Measurements from ENCODE around the gene ARID1B.

ARID1B gene

DNA sequence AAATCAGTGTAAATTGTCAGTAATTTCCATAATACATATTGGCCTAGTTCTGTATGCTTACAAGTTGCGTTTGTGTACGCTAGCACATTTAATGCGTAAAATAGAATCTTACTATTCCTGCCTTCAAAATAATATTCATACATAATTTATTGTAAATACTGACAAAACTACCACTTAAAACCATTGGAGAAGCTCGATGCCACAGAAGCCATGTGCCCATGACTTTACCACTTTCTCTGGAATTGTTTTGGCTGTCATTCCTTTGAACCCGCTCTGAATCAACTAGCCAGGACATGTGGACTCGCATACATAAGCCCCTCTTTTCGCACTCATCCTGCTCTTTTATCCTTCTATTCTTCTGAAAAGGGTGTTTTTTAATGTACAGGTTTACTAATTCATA, 394.6 kb downstream of the ARID1B start:
- DNase-seq: no peak

DNA sequence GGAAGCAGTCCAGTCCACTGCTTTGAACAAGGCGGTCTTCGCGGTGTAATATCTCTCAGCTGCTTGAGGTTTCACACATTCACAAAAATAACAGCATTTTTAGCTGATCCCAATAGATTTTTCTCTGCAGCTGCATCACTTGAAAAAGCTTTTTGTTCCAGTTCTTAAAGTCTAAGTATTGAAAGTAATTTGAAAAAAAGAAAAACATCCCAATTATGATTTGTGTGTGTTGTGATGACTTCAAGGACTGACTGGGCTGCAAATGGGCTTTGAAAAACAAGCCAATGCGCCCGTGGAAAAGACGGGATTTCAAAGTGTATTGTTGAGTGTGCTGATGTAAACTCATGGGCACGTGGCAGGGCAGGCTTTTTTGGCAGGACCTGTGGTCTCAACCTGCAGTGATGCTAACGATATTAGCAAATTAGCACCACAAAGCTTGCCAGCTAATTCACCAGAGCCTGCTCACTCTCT, 395.1 kb downstream of the ARID1B start:
- DNase-seq: peak; percentile 68

DNA sequence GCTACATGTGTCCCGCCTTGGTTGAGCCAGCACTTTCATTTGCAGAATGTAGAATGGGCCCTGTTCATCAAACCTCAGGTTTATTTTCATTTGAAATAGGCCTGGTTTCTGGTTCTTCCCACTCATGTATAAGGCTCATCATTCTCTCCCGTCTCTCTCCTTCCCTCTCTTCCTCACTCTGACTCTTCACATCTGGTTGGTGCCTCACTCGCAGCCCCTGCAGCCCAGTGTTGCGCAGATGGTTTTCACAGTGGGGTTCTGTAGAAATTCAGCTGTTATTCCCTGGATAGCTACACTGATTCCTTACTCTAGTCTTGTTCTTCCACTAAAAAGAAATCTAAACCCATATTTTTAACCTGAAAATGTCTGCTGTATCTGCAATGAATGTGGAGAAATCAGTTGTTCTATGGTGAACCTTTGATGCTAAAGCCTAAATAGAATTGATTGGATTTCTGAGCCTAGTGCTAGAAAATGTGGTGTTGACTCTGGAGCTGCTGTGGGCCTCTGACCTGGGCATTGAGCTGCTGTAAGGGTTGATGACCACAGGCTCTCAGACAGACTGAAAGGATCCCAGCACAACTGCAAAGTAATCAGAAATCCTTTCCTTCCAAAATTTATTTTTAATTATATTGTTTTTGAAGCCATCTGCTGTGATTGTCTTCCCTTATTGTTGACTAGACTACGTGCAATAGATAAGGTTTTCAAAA, 395.8 kb downstream of the ARID1B start:
- DNase-seq: no peak

DNA sequence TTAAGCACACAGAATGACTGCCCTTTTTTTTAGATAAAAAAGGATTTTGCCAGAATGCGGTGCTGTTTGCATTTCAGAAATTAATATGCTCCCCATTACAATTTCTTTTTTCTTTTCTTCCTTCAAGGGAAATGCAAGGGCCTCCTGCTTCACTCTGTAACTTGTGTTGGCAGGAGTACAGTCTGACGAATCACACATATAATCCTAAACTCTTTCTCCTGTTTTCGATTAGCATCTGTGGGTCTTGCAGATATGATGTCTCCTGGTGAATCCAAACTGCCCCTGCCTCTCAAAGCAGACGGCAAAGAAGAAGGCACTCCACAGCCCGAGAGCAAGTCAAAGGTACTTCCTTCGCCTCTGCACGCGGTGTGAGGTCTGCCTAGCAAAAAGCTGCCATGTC, 396.6 kb downstream of the ARID1B start:
- no peak for DNase-seq

DNA sequence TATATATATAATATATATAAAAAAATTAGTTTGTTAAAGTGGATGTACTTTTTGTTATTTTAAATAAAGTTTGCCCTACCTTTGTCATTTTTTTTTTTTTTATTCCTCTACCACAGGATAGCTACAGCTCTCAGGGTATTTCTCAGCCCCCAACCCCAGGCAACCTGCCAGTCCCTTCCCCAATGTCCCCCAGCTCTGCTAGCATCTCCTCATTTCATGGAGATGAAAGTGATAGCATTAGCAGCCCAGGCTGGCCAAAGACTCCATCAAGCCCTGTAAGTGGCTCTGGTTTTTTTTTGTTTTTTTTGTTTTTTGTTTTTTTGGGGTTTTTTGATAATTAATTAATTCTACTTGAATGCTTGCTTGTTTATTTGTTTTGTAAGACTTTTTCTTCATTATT, 397.6 kb downstream of the ARID1B start:
- DNase-seq: no peak

DNA sequence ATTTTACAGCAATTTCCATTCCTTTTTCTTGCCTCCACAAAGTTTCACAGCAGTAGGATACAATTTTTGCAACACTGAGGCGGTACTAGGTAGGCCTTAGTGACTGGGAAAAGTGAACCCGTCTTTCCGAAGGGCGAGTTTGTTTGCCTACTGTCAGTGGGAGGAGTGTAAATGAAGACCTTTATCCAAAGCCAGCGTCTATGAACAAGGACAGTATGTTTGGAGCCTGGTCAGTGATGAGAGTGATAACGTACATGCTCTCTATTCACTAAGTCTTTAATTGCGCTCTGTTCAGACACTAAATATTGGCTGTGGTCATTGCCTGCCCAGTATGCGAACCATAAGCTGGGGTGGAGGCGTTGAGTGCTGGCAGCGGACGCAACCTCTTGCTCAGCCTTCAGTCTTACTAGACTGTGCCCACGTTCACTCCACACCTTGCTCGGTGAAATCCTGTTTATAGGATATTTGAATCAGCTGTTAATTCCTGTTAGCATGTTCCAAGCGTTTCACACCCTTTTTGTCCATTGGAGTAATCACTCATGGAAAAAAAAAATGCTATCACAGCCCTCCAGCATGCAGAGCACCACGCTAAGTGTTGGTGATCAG, 400.7 kb downstream of the ARID1B start:
- no peak for DNase-seq

DNA sequence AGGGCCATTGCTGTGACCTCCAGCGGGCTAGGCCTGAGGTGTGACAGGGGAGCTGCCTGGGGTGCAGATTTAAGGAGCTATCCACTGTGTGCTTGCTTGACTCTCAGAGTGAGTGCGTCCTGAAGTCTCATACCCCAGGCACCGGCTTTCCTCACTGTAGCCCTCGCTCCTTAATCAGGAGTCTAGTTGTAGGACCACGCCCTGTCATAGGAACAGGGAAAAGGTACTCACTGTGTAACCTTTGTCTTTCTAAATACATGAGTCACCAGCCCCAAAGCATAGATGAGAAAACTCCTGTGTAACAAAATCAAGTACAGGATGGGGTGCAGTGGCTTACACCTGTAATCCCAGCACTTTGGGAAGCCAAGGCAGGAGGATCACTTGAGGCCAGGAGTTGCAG, 404.5 kb downstream of the ARID1B start:
- no peak for DNase-seq

DNA sequence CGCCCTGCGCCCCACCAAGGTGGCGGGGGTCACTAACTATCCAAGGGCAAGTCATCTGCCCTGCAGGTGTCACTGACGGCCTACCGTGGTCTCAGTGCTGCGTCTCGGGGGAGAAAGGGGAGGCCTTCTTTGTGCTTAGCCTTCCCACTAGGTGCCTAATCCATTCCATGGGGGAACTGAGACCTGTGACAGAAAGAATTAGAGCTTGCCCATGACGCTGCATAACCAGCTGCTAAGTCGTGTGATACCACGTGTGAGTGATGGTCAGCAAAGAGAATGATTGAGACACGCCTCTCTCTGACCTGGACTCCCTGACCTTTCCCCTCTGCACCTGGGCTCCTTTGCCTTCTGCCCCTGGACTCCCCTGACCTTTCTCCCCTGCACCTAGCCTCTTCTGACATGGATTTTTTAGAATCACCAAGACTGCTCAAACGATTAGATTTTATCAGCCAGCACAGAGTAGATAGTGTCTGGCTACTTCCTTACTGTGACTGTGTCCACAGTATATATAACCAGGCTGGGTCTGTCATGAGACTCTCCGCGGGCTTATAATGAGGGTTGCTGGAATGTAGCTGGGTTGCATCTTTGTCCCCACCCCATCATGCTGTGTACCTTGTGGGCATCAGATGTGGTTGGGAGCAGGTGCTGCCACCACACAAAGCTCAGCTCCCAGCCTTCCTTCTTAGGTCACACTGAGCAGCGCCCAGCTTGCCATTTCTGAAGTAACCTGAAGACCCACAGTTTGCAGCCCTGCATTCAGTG, 405.5 kb downstream of the ARID1B start:
- DNase-seq: no peak

DNA sequence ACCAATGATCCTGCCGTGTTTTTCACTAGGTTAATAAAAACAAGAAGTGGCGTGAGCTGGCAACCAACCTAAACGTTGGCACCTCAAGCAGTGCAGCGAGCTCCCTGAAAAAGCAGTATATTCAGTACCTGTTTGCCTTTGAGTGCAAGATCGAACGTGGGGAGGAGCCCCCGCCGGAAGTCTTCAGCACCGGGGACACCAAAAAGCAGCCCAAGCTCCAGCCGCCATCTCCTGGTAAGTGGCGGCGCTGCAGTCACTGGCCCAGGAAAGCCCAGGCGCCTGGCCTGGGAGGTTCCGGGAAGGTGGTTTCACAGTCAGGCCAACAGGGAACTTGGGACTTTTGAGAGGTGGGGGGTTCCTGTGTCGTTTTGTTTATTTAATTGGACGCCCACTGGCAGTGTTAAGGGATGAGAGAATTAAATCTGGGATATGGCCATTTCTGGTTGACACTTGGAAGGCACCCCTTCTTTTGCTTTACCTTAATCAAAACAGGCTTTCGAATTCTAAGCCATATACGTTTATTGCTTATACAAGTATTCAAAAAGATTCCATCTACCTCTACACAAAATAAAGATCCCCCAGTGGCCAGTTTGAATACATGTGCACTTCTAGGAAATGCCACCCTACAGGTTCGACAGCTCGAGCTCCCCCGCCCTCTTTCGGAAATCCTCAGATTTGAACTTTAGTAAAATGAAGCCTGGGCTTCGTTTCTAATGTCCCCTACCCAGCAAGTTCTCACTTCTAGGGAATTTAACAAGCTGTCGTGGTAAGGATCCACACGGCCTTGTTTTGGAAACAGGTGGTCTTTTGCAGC, 407.2 kb downstream of the ARID1B start:
- peak; percentile 89 for DNase-seq

DNA sequence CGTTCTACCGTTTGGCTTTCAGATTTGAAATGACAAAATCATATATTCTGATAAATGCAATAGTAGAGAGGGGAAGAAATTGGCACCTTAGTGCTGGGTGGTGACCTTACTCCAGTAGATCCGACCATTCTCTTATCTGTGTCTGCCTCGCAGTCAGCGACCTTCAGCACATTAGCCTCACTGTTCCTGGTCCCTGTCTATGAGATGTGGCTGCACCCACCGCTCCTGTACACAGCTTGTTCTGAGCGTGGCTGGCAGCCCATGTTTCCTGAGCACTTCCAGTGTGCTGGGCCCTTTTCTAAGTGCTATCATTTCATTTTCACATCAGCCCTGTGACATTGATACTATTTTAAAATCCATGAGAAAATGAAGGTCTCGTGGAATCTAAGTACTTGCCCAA, 408.0 kb downstream of the ARID1B start:
- no peak for DNase-seq

DNA sequence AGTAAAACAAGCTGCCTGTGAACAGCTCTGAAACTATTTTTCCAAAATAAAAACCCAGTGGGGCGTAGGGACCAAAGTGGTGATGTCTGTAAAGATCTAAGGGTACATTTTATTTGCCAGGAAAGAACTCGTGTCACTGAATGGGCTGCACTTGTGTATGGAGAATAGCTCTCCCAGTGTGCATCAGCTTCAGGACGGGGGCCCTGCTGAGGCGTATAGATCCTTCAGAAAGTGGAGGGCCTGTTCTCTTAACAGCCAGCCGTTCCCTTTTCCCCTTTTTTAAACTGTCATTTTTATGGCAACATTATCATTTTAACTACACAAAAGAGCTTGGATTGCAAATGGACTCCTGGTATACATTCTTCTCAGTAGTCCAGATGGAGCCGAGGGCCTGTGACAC, 408.8 kb downstream of the ARID1B start:
- DNase-seq: no peak

DNA sequence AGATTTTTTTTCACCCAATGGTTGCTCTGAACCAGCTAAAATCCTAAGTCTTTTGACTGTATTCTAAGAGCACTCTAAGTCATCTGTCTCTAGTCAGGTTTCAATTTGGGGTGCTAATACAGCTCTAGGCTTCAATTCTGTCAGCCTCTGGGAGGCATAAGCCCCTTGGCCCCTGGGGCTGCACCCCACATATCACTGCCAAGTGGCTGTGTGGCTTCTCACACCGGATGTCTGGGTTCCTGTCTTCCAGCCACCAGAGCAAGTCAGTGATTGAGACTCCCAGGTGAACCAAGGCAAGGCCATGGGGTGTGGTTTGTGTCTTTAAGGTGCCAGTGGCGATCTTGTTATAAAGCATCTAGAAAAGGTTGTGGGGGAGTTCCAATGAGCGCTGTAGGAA, 409.6 kb downstream of the ARID1B start:
- no peak for DNase-seq

DNA sequence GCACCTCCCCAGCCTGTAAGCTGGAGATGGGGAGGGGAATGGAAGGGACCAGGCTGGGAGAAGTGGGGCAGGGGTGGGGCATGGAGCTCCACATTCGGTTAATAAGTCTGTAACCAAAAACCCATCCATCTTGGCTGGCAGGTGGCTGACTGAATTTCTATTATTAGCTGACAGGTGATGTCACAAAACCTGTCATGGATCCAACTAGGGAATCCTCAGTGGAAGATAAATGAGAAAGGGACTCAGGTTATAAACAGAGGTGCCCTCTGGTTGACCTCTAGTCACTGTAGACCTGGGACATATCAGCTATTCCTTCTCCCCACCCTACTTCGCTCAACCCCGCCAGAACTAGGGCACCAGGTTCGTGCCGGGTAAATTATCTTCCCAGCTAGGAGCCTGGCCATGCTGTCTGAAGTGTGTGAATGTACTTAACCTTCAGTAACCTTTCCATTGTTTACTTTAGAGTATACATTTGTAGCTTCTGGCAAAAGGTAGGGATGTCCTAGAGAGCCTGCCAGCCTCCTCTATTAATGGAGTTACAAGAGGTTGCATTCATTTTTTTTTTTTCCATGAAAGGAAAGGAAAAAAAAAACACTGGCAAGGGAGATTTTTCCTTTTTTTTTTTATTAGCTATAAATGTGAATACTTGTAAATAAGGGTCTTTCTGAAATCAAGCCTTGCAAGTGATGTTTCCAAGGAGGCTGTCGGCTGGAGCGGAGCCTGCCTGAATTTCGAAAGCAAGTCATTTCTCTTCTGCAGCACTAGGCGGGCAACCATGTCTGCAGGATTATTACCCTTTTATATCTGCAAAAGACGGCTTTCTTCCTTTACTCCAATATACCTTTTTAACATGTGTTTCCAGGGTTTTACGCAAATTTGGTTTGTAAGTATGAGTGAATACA, 410.3 kb downstream of the ARID1B start:
- DNase-seq: peak; percentile 92

DNA sequence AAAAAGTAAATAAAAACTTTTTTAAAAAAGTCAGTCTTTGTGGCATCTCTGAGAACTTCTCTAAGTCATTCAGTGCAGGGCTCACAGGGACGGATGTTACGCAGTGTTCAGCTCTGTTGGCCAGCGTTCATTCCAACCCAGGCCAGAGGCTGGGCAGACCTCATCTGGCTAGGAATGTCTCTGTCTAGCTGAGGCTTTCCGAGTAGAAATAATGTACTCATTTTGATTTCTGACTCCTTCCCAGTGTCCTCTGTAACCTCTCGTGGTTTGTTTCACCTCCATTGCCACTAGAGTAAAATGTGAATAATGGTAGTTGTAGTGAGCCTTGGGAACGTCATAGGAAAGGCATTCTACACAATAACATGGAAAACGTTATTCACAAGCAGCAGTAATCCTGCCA, 411.0 kb downstream of the ARID1B start:
- no peak for DNase-seq

DNA sequence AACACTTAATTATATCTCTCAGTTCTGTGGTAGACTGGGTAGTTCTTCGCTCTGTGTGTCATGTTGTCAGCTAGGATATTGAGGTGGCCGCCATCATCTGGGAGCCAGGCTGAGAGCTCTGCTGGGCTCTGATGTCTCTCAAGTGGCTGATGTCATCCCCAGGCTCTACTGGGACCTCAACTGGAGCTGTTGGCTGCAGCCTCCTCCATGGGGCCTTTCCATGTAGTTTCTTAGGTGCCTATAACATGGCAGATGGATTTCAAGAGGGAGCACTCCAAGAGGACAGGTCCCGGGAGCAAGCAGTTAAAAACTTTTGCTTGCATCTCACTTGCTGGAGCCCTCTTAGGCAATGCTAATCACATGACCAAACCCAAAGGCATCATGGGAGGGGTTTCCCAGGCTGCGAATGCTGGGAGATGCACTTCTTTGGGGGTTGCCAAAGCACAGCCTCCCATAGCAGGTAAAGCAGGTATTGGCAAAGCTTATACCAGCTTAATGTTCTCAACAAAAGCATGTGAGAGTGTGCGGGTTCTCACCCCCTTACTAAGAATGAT, 416.3 kb downstream of the ARID1B start:
- no peak for DNase-seq

DNA sequence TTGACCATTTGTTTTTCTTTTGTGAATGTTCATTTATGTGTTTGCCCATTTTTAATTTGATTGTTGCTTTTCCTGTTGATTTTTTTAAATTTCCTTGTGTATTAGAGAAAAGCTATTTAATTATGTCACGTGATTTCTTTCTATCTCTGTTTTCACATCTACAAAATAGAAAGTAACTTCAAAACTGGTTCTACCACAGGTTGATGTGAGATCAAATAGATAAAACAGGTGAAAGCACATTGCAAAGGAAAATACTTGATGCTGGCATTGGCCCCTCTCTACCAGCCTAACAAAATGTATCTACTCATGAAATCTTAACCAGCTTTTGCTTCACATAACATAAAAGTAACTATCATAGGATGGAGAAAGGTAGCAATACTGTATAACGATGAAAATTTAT, 416.9 kb downstream of the ARID1B start:
- no peak for DNase-seq

DNA sequence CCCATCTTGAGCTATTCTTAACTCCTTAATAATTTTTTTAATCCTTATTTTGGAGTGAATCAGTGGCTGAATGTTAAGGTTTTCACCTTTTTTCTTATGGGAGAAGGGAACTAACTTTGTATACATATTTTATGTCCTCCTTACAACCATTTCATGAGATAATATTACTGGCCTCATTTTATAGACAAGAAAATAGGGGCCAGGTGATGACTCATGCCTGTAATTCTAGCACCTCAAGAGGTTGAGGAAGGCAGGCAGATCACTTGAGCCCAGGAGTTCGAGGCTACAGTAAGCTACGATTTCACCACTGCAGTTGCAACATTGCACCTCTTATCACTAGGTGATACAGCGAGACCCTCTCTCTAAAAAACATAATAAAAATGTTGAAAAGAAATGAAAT, 417.5 kb downstream of the ARID1B start:
- DNase-seq: no peak

DNA sequence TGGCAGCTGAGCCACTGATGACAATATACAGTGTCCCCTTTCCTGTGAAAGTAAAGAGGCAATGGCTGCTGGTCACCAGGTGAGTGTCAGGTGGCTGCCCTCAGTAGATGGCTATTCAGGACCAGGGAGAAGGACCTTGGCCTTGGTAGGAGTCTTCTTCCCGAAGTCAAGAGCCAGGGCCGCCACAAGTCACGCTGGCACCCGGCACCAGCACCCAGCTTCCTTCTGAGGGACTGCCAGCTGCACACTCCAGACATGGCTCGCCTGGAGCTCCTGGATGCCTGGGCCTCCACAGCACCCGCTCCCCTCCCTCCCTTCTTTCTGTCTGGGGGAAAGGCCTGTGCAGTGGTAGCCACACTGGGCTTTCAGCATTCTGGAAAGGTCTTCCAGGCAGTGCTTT, 419.2 kb downstream of the ARID1B start:
- no peak for DNase-seq

DNA sequence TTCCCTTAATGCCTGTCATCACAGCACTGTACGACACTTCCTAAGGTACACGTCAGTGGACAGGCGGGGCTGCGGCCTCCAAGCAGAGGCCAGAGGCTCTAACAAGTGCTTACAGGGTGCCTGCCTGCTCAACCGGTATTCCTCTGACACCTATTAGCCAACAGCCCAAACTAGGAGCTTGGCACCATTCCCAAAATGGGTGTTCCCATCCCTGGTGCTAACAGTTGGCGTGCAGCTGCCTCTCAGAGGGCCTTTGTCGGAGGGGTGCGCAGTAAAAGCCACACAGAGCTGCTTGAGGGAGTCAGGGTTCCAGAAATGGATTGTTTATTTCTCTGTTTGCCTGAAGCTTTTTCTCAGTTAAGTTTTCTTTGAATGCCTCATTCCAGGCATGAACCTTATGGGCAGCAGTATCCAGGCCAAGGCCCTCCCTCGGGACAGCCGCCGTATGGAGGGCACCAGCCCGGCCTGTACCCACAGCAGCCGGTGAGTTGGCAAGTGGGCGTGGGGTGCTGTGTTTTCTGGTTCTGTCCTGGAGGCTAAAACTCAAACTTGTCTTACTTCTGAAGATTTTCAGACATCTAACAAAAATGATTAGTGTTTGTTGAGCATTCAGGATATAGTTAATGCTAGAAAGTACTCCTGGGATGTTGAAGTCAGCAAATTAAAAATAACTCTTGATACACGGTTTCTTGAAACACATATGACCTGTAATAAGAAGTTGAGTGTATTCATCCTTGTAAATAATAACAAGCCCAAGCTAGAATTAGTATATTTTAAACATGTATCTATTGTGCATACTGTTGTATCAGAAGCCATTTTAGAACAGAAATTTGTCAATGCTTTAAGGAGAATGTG, 421.5 kb downstream of the ARID1B start:
- DNase-seq: peak; percentile 97

DNA sequence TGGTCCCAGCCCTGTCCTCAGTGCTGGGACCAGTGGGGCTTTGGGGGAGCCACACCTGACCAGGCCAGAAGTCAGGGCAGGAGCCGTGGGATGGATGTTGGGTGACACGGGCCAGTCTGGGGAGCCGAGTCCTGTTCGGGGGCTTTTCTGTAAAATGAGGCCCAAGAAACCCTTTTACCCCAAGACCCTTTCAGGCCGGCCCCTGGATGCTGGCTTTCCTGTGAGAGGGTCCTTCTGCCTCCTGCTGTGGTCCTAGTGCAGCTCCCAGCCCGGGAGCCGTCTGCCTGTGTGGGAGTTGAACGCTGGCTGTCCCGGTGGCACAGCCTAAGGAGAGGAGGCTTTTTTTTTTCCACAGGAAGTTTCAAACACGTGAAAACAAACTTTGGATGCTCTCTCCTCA, 422.9 kb downstream of the ARID1B start:
- no peak for DNase-seq

DNA sequence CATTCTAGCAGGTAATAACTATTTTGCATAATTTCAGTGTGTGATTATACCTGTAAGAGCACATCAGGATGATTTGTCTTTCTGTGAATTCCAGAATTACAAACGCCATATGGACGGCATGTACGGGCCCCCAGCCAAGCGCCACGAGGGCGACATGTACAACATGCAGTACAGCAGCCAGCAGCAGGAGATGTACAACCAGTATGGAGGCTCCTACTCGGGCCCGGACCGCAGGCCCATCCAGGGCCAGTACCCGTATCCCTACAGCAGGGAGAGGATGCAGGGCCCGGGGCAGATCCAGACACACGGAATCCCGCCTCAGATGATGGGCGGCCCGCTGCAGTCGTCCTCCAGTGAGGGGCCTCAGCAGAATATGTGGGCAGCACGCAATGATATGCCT, 423.4 kb downstream of the ARID1B start:
- DNase-seq: no peak
